PC-3 (cell line): ENCODE results near the gene BHLHE40.

Experiments used
- CTCF ChIP-seq: fragments of 300-600 bp; sonication (generic); conservative IDR thresholded peaks from 2 replicates; pipeline ENCODE4 v1.5.1; 2017; ENCODE audit warnings: antibody characterized with exemption, low read depth, mild to moderate bottlenecking, low read length
- EZH2 ChIP-seq: fragments of 300-600 bp; sonication (generic); IDR thresholded peaks from one replicate; pipeline ENCODE4 v1.6.1; 2017; ENCODE audit warnings: antibody characterized with exemption, mild to moderate bottlenecking, low read length; ENCODE audit not compliant: unreplicated experiment

GRCh38 chr3:4981294-4981664, 2.0 kb downstream of the BHLHE40 start:
- TF ChIP-seq CTCF (no peak), EZH2 (no peak)
